Hepatic stellate cell (primary cell): Measurements from ENCODE around the gene NLN.
"Not testable (repeated sequence)": the region's sequence is repeated elsewhere in the genome, so short reads cannot be mapped to it uniquely, and the experiment has no call there.

Experiments
- DNase-seq: peaks from one replicate; pipeline ENCODE4 v3.0.0; 2011; ENCODE audit warnings: low spot score

NLN gene

DNA sequence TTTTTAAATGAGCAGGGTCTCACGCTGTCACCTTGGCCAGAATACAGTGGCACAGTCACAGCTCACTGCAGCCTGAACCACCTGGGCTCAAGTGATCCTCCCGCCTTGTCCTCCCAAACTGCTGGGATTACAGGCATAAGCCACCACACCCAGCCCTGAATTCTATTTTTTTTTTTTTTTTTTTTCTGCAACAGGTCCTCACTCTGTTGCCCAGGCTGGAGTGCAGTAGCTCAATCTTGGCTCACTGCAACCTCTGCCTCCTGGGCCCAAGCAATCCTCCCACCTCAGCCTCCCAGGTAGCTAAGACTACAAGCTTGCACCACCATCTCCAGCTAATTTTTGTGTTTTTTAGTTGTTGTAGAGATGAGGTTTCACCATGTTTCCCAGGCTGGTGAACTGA, 51.0 kb downstream of the NLN start:
- not testable (repeated sequence) for DNase-seq

DNA sequence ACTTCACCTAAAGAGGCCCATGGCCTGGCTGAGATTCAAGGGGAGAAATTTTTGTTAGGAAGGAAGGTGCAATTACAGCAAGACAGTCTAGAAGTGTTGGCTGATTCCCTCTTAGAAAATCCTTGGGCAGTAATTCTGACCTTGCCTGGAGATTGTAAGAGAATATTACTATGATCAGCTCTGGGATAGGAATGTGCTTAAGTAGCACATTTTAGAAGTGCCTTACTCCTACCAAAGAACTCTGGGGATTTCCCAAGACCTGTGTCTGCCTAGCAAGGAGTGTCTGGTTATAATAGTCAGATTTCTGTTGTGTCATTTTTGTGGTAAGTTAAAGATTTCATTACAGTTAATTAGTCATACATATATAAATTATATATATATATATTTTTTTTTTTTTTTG, 52.3 kb downstream of the NLN start:
- peak; percentile 59 for DNase-seq

GRCh38 chr5:65775476-65775875, 53.5 kb downstream of the NLN start:
- no peak for DNase-seq

DNA sequence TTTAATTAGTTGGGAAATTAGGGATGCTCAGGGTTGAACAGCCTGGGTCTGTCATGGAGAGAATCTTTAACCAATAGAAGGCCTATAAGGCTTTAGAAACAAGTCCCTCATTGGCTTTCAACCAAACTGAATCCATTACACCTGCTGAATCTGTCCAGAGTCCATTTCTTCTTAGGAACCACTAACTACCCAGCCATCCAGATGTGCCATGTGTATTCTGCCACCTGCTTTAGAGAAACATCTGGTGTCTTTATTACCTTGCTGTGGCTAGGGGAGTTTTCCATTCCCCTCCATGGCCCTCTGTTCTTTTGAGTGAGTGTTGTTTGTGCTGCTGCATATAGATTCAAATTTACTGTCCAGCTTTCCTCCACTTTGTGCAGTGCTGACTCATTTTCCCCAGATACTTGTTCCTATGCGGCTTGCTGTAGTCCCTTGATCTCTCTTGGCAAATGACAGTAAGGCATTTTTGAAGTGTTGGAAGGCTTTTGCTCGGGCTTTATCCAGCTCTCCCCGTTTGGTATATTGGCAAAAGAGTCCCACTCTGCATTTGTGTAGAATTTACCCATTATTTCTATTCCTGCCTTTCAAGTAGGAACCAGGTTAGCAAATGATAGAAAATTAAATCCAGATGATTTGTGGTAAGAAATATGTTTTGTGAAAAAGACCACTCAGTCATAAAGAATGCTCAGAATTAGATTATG, 54.6 kb downstream of the NLN start:
- DNase-seq = no peak

DNA sequence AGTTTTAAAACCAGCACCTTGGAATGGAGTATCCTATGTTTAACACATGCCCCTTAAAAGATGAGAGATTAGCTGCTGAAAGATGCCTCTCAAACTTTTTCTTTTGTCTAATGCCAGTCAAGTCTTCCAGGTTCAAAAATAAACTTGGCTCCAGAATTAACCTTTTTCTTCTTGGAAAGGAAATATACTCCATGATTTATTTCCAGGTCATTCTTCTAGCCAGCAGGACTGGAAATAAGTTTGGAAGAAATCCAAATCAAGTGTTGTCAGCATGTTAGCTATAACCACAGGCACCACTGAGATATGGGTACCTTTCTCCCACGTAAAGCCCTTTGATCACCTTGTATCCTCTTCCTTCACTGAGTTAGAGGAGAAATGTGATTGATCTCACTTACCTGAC, 56.1 kb downstream of the NLN start:
- DNase-seq = no peak

DNA sequence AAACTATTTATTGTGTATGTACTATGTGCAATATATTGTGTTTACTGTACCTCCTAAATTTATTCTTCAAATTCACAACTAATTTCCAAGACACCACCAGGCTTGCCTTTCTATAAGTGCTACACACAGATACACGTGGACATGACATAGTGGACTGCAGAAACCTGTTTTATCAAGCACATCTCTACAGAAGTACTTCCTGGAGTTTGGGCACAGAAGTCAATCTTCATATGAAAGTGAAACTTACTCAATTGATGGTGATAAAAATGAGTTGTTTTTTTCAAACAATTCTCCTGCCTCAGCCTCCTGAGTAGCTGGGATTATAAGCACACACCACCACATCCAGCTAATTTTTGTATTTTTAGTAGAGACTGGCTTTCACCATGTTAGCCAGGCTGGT, 57.6 kb downstream of the NLN start:
- no peak for DNase-seq

DNA sequence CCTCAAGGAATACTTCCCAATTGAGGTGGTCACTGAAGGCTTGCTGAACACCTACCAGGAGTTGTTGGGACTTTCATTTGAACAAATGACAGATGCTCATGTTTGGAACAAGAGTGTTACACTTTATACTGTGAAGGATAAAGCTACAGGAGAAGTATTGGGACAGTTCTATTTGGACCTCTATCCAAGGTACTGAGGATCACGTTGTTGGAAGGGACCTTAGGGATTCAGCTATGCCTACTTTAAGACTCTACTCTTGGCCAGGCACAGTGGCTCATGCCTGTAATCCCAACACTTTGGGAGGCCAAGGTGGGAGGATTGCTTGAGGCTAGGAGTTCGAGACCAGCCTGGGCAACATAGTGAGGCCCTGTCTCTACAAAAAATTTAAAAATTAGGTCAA, 66.3 kb downstream of the NLN start:
- DNase-seq = not testable (repeated sequence)

GRCh38 chr5:65790371-65791163, 68.6 kb downstream of the NLN start:
- DNase-seq = no peak

DNA sequence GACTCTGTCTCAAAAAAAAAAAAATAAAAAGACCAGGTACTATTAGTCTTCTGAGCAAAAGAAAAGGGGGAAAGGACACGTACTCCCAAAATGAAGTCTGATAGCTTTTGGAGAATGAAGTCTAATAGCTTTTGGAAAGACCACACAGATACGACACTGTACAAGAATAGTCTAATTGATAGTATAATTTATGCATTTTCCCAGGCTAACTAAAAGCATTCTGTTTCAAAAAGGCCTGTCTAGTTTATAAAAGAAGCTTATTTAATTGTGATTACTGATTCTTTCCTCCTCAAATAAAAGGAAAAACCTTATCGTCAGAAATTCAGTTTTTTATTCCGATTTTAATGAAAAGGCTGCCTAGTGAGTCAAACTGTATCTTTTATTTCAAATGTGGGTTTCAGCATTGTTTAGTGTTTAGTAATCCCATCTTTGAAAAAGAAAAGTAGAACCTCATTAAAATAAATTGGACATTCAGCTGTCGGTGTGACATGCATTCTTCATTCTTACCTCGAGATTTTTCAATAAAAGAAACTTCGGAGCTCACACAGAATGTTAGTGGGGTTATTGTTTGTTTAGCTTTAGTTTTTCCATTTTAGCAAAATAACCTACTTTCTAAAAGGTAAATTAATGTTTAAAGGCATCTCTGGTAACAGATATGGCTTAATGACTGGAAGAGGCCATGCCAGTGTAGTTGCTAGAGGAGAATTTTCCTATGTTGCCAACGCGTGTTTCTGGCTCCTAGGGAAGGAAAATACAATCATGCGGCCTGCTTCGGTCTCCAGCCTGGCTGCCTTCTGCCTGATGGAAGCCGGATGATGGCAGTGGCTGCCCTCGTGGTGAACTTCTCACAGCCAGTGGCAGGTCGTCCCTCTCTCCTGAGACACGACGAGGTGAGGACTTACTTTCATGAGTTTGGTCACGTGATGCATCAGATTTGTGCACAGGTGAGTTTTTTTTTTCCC, 70.0 kb downstream of the NLN start:
- DNase-seq = no peak

DNA sequence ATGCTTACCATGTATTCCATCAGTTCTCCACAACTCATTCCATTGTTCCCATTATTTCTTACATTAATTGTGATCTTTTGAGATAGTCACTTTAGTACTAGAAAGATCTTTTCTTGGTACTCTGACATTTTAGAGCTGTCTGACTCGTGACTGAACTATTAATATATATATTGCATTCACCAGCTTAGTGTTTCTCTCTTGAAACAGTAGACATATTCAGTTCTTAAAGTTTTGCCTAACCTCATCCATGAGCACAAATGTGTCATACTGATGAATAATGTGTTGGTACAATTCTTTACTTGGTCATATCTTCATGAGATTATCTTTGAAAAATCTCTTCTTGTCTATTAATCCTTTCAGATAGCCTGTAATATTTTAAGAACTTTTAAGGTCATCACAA, 74.3 kb downstream of the NLN start:
- DNase-seq = no peak

DNA sequence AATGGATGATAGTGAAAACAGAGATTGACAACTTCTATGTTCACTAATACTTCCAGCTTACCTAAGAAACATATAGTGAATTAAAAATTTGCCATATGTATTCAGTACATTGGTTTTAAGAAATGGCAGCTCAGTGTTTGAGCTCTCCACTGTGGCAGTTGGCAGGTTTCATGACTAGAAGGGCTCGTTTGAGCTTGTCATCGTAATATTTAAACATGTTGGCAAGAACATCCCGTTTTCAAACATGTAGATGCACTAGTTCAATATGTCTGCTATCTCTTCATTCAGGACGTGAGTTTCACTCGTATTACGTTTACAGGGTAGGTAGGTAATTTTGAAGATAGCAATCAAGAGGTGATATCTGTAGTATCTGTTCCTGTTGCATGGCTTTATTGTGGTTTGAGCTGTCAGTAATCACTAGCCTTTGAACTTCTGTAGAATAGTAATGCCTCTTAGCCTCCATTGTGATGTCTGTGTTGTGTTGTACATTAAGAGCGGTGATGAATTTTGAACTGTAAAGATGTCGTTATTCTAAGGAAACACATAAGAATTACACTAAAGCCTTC, 74.8 kb downstream of the NLN start:
- no peak for DNase-seq

DNA sequence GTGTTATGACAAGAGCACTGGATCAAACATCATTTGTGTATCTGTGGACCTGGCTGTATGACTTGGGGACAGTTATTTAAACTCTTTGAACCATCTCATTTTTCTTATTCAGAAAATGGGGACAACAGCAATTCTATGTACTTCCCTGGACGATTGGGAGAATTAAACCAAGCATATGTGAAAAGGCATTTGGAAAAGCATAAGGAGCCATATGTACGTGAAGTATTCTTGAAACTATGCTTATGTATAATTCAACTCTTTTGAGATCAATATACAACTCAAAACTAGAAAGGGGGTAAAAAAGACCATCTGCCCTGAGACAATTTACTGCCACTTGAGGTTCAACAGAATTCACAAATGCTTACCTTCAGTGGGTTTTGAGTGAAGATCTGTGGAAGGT, 75.5 kb downstream of the NLN start:
- no peak for DNase-seq

- DNase-seq = no peak
Observed at GRCh38 chr5:65799857-65800256, 77.9 kb downstream of the NLN start.

DNA sequence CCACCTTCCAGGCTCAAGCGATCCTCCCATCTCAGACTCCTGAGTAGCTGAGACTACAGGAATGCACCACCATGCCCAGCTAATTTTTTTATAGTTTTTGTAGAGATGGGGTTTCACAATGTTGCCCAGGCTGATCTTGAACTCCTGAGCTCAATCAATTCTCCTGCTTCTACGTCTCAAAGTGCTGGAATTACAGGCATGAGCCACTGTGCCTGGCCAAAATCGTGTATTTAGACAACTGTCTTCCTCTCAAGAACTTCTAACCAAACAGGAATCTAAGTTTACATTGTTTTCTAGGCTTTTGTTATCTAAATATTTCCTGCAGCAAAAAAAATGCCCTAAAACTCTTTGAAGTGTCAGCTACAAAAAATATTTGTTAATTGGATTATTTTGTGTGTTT, 78.8 kb downstream of the NLN start:
- no peak for DNase-seq

DNA sequence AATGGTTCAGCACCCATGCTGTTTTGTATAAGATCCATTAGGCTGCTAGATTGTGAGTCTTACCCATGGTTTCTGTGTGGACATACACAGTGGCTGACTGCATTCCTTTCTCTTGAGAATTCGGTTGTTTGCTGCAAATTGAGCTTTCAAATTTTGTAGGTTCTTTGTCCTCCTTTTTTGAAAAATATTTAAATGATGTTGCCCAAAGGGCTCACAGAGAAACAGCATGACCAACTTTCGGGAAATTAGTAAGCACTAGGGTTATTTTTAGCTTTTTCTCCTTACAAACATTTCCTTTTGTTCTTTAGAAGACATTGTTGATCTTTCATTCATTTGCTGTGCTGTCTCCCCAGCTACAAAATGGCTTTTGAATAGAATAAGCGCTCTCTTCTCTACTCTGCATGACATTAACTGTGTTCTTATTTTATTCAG, 79.4 kb downstream of the NLN start:
- peak; percentile 50 for DNase-seq

- DNase-seq = no peak
Observed at GRCh38 chr5:65802080-65802479, 80.1 kb downstream of the NLN start.

DNA sequence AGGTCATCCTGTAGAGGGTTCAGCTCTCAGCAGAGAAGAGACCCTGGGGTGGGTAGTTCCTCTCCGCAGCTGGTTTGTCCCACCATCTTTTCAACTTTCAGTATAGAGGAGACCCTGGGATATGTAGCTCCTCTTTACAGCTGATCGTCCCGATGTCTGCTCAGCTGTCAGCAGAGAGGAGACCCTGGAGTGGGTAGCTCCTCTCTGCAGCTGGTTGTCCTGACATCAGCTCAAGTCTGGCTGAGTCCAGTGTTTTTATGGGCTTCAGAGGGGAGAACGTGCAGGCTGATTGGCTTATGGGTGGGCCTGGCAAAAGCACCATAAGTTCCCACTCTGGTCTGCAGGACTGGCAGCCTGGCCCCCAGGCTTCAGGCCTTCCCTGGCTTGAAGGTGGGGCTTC, 80.8 kb downstream of the NLN start:
- no peak for DNase-seq

DNA sequence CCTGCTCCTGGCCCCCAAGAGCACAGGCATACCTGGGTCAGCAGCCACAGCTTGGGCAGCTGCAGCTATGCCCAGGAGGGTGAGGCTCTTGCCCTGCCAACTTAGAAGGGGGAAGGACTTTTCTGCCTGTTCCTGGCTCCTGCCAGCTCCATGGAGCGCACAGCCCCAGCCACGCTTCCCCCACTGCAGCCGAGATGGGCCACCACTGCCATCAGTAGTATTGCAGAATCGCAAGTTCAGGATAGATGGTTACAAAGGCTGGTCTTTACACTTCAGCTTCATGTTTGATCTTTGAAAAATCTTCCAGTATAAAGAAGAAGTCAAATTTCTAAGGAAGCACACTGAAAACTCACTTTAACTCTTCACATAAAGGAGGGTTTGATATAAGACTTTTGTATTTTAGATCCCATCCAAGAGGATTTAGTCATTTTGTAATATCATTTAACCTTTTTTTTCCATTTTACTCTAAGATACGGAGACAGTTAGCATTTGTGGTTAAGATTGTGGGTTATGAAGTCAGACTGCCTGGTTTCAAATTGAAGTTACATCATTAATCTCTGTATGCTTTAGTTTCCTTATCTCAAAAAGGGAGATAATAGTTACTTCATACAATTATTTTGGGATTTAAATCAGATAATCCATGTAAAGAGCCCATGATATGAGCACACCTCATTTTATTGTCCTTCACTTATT, 81.8 kb downstream of the NLN start:
- DNase-seq = no peak

DNA sequence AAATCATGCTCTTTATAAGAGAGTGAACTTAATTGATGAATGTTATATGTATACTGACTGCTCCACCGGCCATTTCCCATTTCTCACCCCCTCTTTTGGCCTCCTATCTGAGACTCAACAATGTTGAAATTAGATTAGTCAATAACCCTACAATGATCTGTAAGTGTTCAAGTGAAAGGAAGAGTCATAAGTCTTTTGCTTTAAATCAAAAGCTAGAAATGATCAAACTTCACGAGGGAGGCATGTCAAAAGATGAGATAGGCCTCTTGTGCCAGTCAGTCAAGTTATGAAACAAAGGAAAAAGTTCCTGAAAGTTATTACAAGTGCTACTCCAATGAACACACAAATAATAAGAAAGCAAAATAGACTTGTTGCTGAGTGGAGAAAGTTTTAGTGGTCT, 83.1 kb downstream of the NLN start:
- DNase-seq = no peak

GRCh38 chr5:65807494-65807893, 85.5 kb downstream of the NLN start:
- DNase-seq = not testable (repeated sequence)

DNA sequence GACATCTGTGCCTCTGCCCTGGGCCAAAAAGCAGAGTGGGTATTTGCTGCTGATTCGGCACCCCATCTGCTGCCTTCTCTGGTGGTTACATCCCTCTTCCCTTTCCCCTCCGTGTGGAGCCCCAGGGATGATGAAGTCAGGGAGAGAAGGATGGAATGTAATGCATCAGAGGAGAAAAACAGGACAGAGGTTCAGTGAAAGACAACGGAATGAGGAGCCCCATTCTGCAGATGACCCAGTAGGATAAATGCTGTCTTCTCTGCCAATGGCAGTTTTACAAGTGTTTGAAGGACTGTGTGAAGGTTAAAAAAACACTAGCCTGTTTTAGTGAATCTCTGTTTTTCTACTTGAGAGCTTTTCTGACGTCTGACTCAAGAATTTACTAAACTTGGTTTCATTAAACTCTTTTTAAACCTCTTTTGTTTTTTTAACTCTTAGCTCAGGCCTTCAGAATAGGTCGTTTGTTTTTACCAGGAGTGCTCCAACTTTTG, 86.3 kb downstream of the NLN start:
- peak; percentile 12 for DNase-seq
